Muscle layer of colon (tissue), 2 donors: ENCODE measurements around the gene PATL1.

ENCODE experiments used
- H3K27ac ChIP-seq: one replicate; pipeline ENCODE4 v1.7.0; 2013; ENCODE audit warnings: low read depth, mild to moderate bottlenecking, low read length, moderate library complexity
- H3K27me3 ChIP-seq, 2 donors: one replicate each; pipeline ENCODE4 v1.7.0; 2013; ENCODE audit warnings: low read length in 2 of 2, mild to moderate bottlenecking in 2 of 2; ENCODE audit not compliant: insufficient read depth in 2 of 2, control insufficient read depth in 1 of 2
- H3K36me3 ChIP-seq: one replicate; pipeline ENCODE4 v1.7.0; 2013; ENCODE audit warnings: mild to moderate bottlenecking, low read length; ENCODE audit not compliant: insufficient read depth
- H3K4me1 ChIP-seq: one replicate; pipeline ENCODE4 v1.7.0; 2013; ENCODE audit warnings: mild to moderate bottlenecking, low read length; ENCODE audit not compliant: insufficient read depth
- H3K4me3 ChIP-seq, 2 donors: one replicate each; pipeline ENCODE4 v1.7.0; 2013; ENCODE audit warnings: low read length in 2 of 2, low read depth in 1 of 2, mild to moderate bottlenecking in 1 of 2, moderate library complexity in 1 of 2
- H3K9ac ChIP-seq: one replicate; pipeline ENCODE4 v1.7.0; 2013; ENCODE audit warnings: low read length
- H3K9me3 ChIP-seq: one replicate; pipeline ENCODE4 v1.7.0; 2013; ENCODE audit warnings: mild to moderate bottlenecking, low read length
- donor health status: abdominal sarcoma.
- donor health status: Adenocarcinoma of cecum.

PATL1 gene

GRCh38 chr11:59611570-59612565 is 57.0 kb downstream of the PATL1 start:
- Histone ChIP-seq H3K27me3 (no peaks in the 10 kb centered on the region), H3K9ac (no peak overlapping the region), H3K27ac (no peak overlapping the region), H3K4me1 (peaks cover 34% of the 10 kb centered on the region), H3K9me3 (no peaks in the 10 kb centered on the region), H3K4me3 (no peak overlapping the region), H3K36me3 (peaks cover 36% of the 10 kb centered on the region)

- Histone ChIP-seq H3K36me3 (peaks cover 46% of the 10 kb centered on the region), H3K9me3 (no peaks in the 10 kb centered on the region), H3K27me3 (no peaks in the 10 kb centered on the region), H3K4me1 (peaks cover 34% of the 10 kb centered on the region), H3K27ac (no peak overlapping the region), H3K4me3 (no peak overlapping the region), H3K9ac (no peak overlapping the region)
Measured at GRCh38 chr11:59610289-59610688, 58.5 kb downstream of the PATL1 start.

DNA sequence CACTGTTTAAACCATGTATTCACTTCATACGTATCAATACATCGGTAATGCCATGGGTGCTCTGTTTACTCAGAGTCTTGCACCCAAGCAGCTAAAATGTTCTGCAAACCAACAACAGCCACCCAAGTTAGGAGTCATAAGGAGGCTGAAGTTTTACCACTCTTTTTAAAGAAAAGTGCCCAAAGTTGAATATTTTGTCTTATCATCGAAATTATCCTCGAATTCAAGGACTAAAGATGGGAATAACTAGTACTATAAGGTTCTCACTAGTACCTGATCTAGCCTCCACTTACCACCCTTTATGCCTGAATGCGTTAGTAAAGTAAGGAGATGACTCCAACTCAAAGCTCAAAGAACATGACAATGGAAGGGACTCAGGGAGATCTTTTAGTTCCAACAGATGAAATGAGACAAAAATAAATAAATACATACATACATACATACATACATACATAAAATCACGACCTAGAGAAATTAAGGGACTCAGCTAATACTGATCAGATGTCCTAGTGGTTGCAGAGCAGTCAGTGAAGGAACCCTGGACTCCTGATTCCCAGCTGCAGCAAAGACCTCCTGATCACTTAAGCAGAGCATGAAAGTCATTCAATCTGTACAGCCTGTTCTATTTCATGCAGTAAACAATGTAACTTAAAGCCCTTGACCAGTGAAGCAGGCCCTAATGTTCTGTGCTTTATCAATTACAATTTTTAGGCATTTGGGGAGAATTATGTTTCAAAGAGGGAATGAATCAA is 61.0 kb downstream of the PATL1 start:
- H3K27me3 ChIP-seq, result no peaks in the 10 kb centered on the region
- peaks cover 17% of the 10 kb centered on the region for H3K4me1 ChIP-seq
- H3K27ac ChIP-seq, result no peak overlapping the region
- H3K4me3 ChIP-seq, result no peak overlapping the region
- no peak overlapping the region for H3K9ac ChIP-seq
- peaks cover 58% of the 10 kb centered on the region for H3K36me3 ChIP-seq
- no peaks in the 10 kb centered on the region for H3K9me3 ChIP-seq

GRCh38 chr11:59602432-59602831 is 66.4 kb downstream of the PATL1 start:
- Histone ChIP-seq H3K36me3 (peaks cover 77% of the 10 kb centered on the region), H3K27me3 (no peaks in the 10 kb centered on the region), H3K4me3 (no peak overlapping the region), H3K4me1 (no peaks in the 10 kb centered on the region), H3K9ac (no peak overlapping the region), H3K27ac (no peak overlapping the region), H3K9me3 (no peaks in the 10 kb centered on the region)

DNA sequence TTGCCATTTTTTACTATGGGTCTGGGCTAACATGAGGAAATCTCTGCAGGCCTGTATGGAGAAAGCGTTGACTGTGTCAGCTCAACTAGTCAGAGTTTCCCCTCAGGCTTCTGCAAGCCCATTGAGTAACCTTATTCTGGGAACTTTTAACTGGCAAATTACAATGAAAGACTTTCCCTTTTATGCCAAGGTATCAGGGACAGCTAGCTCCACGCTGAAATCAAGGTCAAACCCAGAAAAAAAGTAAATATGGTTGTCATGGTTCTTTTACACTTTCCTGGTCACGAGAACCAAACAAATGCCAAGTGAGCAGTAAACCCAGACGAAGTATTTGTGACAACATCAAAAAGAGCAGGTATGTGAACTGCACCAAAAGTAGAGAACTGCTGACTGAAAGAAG is 67.0 kb downstream of the PATL1 start:
- H3K27me3 ChIP-seq, result no peaks in the 10 kb centered on the region
- no peaks in the 10 kb centered on the region for H3K4me1 ChIP-seq
- H3K4me3 ChIP-seq, result no peak overlapping the region
- H3K27ac ChIP-seq, result no peak overlapping the region
- no peaks in the 10 kb centered on the region for H3K9me3 ChIP-seq
- no peak overlapping the region for H3K9ac ChIP-seq
- H3K36me3 ChIP-seq, result peaks cover 72% of the 10 kb centered on the region

DNA sequence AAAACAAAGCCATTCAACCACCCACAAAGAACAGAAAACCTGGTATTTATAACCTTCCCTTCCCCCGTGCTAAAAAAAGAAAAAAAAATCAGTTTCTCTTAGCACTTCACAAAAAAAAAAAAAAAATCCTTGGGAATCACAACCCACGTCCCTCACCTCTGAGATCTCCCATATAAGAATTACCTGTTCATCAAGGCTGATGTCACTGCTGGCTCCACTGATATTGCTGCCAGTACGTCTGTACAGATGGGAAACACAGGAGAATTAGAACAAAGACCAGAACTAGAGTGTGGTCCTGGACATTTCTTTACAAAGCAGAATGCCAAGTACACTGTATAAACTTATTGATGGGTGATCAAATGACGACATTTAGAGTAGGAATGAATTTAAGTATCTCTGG is 68.2 kb downstream of the PATL1 start:
- no peaks in the 10 kb centered on the region for H3K27me3 ChIP-seq
- peaks cover 65% of the 10 kb centered on the region for H3K36me3 ChIP-seq
- H3K27ac ChIP-seq, result no peak overlapping the region
- H3K4me3 ChIP-seq, result no peak overlapping the region
- H3K4me1 ChIP-seq, result no peaks in the 10 kb centered on the region
- H3K9me3 ChIP-seq, result no peaks in the 10 kb centered on the region
- no peak overlapping the region for H3K9ac ChIP-seq

GRCh38 chr11:59600234-59600633 is 68.6 kb downstream of the PATL1 start:
- peaks cover 62% of the 10 kb centered on the region for H3K36me3 ChIP-seq
- H3K27me3 ChIP-seq, result no peaks in the 10 kb centered on the region
- no peak overlapping the region for H3K27ac ChIP-seq
- H3K4me1 ChIP-seq, result no peaks in the 10 kb centered on the region
- no peaks in the 10 kb centered on the region for H3K9me3 ChIP-seq
- H3K4me3 ChIP-seq, result no peak overlapping the region
- H3K9ac ChIP-seq, result no peak overlapping the region

DNA sequence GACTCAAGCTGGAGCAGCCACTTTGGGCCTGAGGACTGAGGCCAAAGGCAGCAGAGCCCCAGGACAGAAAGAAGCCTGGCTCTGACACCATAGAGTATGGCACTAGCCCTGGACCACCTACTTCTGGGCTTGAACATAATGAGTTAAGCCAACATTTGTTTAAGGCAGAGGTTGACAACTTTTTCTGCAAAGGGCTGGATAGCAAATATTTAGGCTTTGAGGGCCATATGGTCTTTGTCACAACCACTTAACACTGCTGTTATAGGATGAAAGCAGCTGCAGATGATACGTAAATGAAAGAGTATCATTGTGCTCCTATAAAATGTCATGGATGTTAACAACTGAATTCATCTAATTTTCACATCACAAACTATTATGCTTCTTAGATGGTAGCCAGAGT is 69.9 kb downstream of the PATL1 start:
- H3K27me3 ChIP-seq, result no peaks in the 10 kb centered on the region
- H3K9ac ChIP-seq, result no peak overlapping the region
- H3K4me1 ChIP-seq, result no peaks in the 10 kb centered on the region
- no peaks in the 10 kb centered on the region for H3K9me3 ChIP-seq
- H3K4me3 ChIP-seq, result no peak overlapping the region
- H3K36me3 ChIP-seq, result peaks cover 68% of the 10 kb centered on the region
- no peak overlapping the region for H3K27ac ChIP-seq
